Adrenal gland (tissue), 12 donors: ENCODE measurements around the gene JPH3. TPM values are rescaled to one million over a fixed set of nuclear protein-coding genes. Genes with fewer than 3 reads are reported as not detected.

Source experiments
- DNase-seq, 7 donors: peaks; one replicate each; pipeline ENCODE4 v3.0.0-alpha.2; 2019 to 2020
- H3K27ac ChIP-seq, 5 donors: fragments of 200-600 bp; sonication (generic) in 4 of 5; 1 replicate in 3 of 5; 2 replicates in 2 of 5; pipeline versions ENCODE4 v1.5.1 to v1.8.0; 2016 to 2020; ENCODE audit warnings: mild to moderate bottlenecking in 1 of 5
- H3K27me3 ChIP-seq: fragments of 200-600 bp; 2 replicates; pipeline ENCODE4 v1.8.0; 2021
- H3K36me3 ChIP-seq, 2 donors: fragments of 200-600 bp; replicated peaks in 1 of 2; 1 replicate in 1 of 2; 2 replicates in 1 of 2; pipeline versions ENCODE4 v1.5.1 to v1.8.0; 2018 to 2022
- H3K4me1 ChIP-seq, 2 donors: fragments of 200-600 bp; replicated peaks in 1 of 2; 1 replicate in 1 of 2; 2 replicates in 1 of 2; pipeline versions ENCODE4 v1.5.1 to v1.8.0; 2018 to 2021
- H3K4me3 ChIP-seq, 4 donors: fragments of 200-600 bp; sonication (generic) in 3 of 4; one replicate each; pipeline ENCODE4 v1.5.1; 2016 to 2018
- H3K9me3 ChIP-seq, 3 donors: fragments of 200-600 bp; sonication (generic) in 1 of 3; replicated peaks in 1 of 3; 1 replicate in 2 of 3; 2 replicates in 1 of 3; pipeline versions ENCODE4 v1.5.1 to v1.8.0; 2016 to 2021
- POLR2A ChIP-seq, 2 donors: fragments of 450-650 bp; IDR thresholded peaks; one replicate each; pipeline ENCODE4 v1.6.1; 2017; ENCODE audit warnings: antibody characterized with exemption in 2 of 2, mild to moderate bottlenecking in 2 of 2, moderate library complexity in 1 of 2
- WGBS, 4 donors: extraction: QIAGEN DNeasy Blood & Tissue Kit in 2 of 4; methylation state at CpG; one replicate each; pipeline versions ENCODE4 v1.1.5 to v1.1.7; 2013 to 2017; 5-methylcytosine and 5-hydroxymethylcytosine counted together
- intact Hi-C, 2 donors: fragments of 100-400 bp; cut with DNase I; formaldehyde crosslinking; loops; one replicate each; pipeline versions ENCODE4 v1.14.1 to v1.15.0; 2022 to 2023
- polyA plus RNA-seq, 3 donors: library from polyadenylated mRNA; stranded (reverse); fragments of 200-250 nt in 2 of 3; fragments of 350-450 nt in 1 of 3; fragmentation: Illumina TruSeq in 1 of 3; extraction: RNeasy Lipid Tissue Mini Kit (QIAGEN cat#74804) in 1 of 3; gene quantifications; one replicate each; pipeline ENCODE4 v1.2.3, GENCODE V29; 2013 to 2014
- total RNA-seq, 9 donors: library from RNA; depleted of rRNA in 4 of 9; stranded (reverse); fragments of >200 nt in 4 of 9; fragments of 120-200 nt in 1 of 9; fragmentation: NEBNext Ultra II Directional in 1 of 9; extraction: Animal tissue kit (Norgen Biotek cat#: 25700) in 1 of 9; gene quantifications; one replicate each; pipeline versions ENCODE4 v1.1.0 to v1.2.4, GENCODE V29; 2013 to 2023
- TF ChIP-seq, protein P1 (sequence below), 6 experiments: fragments of 450-650 bp in 4 of 6; fragments of 200-600 bp in 2 of 6; sonication (generic) in 1 of 6; IDR thresholded peaks; 1 replicate in 5 of 6; 2 replicates in 1 of 6; pipeline versions ENCODE4 v1.5.1 to v1.8.0; 2016 to 2021; ENCODE audit warnings: antibody characterized with exemption in 6 of 6, mild to moderate bottlenecking in 2 of 6, moderate library complexity in 1 of 6
- donor health status: healthy with polysubstance abuse.
- donor health status: Bipolar disorder and iron deficiency.
- donor health status: DM: yes; HTN: yes; CAD: no.
- donor health status: DM: no; HTN: no; CAD: no.
- donor health status: DM: no; HTN: no; CAD: no.
- donor health status: DM: yes; HTN: yes; CAD: no.

Gene JPH3
- total and polyA plus RNA-seq, 12 donors, result 0.10 to 3.7 (median 0.71) TPM; not detected in 1

DNA sequence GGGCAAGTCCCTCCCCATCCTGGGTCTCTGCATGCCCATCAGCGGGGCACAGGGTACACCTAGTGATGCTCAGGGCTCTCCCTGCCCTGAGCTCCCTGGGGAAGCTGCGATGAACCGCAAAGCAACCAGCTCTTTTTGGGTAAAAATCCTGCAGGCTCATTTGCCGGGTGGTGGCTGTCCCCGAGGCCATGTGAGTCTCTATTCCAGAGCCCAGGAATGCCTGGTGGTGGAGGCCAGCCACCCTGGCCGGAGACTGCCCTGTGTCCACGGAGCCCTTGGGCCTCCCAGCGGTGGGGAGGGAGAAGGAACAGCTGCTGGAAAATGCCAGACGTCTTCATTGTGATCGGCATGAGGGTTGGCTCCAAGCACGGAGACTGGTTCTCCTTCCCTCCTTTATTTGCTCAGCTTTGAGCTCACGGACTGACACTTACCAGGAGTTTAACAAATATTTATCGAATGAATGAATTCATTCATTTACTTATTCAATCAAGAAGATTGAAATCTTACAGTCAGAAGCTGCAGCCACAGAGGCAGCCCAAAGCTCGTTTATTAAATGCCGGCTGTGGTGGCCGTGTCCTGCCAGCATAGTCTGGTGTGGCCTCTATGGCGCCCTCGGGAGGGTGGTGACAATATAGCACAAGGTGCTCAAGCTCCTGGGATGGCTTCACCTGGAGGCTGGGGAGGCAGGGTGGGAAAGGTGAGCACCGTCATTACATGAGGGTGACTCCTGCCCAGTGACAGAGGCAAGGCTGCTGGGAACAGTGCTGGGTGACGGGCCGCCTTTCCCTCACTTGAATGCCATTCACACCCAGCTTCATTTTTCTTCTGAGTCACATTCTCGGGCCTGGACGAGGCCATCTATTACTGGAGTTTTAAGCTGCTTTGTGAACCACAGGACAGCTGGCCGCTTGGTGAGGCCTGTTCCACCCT lies 31.1 kb upstream of the JPH3 start:
- 36 to 52% (median 42%) methylated on average over 20 to 24 of the region's 24 CpGs for WGBS, 4 donors
- Histone ChIP-seq H3K9me3 (no peaks in the 10 kb centered on the region), H3K4me3 (no peak overlapping the region), H3K27ac (peak overlapping the region in 4 of 5 donors; percentile 26 to 78 (median 68)), H3K27me3 (no peaks in the 10 kb centered on the region), H3K36me3 (no peaks in the 10 kb centered on the region), H3K4me1 (peaks cover 0 to 21% of the 10 kb centered on the region in 2 donors)
- intact Hi-C loops, result loop anchor here in 1 of 2 donors (5.0 kb wide), 1 partner anchor 154 kb away; no protein-coding TSS in a partner anchor
- DNase-seq, result peak; percentile 51 to 84 (median 74)
- TF ChIP-seq POLR2A (IDR thresholded peaks at IDR 0.05), result no peak
- TF ChIP-seq, protein P1, sequence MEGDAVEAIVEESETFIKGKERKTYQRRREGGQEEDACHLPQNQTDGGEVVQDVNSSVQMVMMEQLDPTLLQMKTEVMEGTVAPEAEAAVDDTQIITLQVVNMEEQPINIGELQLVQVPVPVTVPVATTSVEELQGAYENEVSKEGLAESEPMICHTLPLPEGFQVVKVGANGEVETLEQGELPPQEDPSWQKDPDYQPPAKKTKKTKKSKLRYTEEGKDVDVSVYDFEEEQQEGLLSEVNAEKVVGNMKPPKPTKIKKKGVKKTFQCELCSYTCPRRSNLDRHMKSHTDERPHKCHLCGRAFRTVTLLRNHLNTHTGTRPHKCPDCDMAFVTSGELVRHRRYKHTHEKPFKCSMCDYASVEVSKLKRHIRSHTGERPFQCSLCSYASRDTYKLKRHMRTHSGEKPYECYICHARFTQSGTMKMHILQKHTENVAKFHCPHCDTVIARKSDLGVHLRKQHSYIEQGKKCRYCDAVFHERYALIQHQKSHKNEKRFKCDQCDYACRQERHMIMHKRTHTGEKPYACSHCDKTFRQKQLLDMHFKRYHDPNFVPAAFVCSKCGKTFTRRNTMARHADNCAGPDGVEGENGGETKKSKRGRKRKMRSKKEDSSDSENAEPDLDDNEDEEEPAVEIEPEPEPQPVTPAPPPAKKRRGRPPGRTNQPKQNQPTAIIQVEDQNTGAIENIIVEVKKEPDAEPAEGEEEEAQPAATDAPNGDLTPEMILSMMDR (IDR thresholded peaks at IDR 0.05), result peak in 4 of 6 experiments; percentile 37 to 56 (median 48)

DNA sequence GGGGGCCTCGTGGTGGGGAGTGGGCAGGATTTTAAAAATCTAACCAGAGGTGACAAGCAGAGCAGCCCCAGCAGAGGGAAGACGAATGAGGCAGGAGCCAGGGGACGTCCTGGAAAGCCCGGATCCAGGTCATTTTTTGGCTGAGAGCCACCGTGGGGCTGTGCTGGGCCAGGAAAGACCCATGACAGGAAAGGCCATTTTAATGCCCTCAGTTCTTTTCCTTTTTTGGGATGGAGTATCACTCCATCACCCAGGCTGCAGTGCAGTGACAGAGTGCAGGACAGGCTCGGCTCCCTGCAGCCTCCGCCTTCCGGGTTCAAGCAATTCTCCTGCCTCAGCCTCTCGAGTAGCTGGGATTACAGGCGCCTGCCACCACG lies 30.5 kb upstream of the JPH3 start:
- TF ChIP-seq, protein P1 (IDR thresholded peaks at IDR 0.05), result no peak
- no peak for TF ChIP-seq POLR2A (IDR thresholded peaks at IDR 0.05)
- no peak for DNase-seq
- Histone ChIP-seq H3K4me3 (no peak overlapping the region), H3K36me3 (no peaks in the 10 kb centered on the region), H3K27ac (peak overlapping the region in 3 of 5 donors; percentile 62 to 78 (median 74)), H3K9me3 (no peaks in the 10 kb centered on the region), H3K4me1 (peaks cover 0 to 21% of the 10 kb centered on the region in 2 donors), H3K27me3 (no peaks in the 10 kb centered on the region)
- WGBS, 4 donors, result 52 to 60% (median 58%) methylated on average over 10 to 11 of the region's 11 CpGs
- intact Hi-C loops, result loop anchor here in 1 of 2 donors (5.0 kb wide), 1 partner anchor 155 kb away; no protein-coding TSS in a partner anchor

DNA sequence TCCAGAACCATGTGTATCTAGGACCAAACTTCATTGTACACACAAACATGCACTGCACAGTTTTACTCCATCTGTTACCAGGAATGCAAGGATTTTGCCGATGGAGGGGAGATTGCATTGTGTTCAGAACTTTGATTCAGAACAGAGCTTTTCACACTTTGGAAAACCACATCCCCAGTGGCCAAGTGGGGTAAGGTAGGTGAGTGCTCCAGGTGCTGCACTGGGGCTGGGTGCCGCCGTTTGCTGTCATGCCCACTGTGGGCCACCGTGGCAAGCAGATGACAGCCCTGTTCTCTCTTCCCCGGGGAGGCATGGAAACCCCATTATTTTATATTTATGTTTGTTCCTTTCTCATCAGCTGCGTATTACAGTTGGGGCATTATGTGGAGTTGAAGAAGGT lies 29.3 kb upstream of the JPH3 start:
- TF ChIP-seq POLR2A (IDR thresholded peaks at IDR 0.05), result no peak
- TF ChIP-seq, protein P1 (IDR thresholded peaks at IDR 0.05), result no peak
- H3K36me3 ChIP-seq, result no peaks in the 10 kb centered on the region
- intact Hi-C loops, result loop anchor here in 1 of 2 donors (5.0 kb wide), 1 partner anchor 156 kb away; no protein-coding TSS in a partner anchor
- no peak overlapping the region for H3K27ac ChIP-seq
- DNase-seq, result no peak
- H3K9me3 ChIP-seq, result no peaks in the 10 kb centered on the region
- WGBS, 4 donors, result 75 to 79% (median 77%) methylated on average over 6 of the region's 6 CpGs
- H3K27me3 ChIP-seq, result no peaks in the 10 kb centered on the region
- no peak overlapping the region for H3K4me3 ChIP-seq
- peaks cover 0 to 21% of the 10 kb centered on the region in 2 donors for H3K4me1 ChIP-seq

DNA sequence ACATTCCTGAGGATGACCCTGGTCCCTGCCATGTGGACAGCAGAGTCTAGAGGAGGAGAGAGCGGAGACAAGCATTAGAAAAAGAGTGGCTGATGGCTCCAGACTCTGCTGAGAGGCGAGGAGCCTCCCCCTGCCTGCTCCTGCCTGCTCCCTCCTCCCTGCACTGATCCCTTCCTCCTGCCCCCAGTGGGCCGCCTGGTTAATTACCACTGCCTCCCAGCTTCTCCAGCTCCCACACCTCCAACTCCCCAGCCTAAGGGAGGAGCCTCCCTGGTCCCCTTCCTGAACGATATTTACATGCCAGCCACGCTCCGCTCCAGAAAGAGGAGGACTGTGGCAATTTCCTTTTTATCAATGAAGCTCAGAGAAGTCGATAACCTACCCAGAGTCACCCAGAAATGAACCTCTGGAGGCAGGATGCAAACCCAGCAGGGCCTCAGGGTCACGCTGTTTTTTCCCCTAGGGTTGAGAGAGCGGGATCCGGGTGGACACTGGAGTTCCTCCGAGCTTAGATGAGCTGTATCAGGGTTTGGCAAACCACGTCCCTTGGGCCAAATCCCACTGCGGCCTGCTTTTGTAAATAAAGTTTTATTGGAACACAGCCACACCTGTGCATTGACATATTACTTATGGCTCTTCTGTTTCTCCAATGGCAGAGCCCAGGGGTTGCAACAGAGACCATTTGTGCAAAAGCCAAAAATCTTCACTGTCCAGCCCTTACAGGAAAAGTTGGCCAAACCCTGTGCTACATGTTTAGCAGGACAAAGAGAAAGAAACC lies 27.1 kb upstream of the JPH3 start:
- peaks cover 0 to 19% of the 10 kb centered on the region in 2 donors for H3K4me1 ChIP-seq
- no peaks in the 10 kb centered on the region for H3K27me3 ChIP-seq
- no peak overlapping the region for H3K27ac ChIP-seq
- no peak for DNase-seq
- no peak overlapping the region for H3K4me3 ChIP-seq
- no peaks in the 10 kb centered on the region for H3K36me3 ChIP-seq
- intact Hi-C loops, result no loop called here
- no peaks in the 10 kb centered on the region for H3K9me3 ChIP-seq
- TF ChIP-seq, protein P1 (IDR thresholded peaks at IDR 0.05), result no peak
- TF ChIP-seq POLR2A (IDR thresholded peaks at IDR 0.05), result no peak
- whole genome bisulfite sequencing, 4 donors, result 72 to 79% (median 74%) methylated on average over 13 of the region's 13 CpGs
